Stimulated activated CD4-positive, alpha-beta T cell treated with anti-CD3 and anti-CD28 coated beads, Interleukin-4, amount 100 ng/mL, for 48 hours (primary cell): ENCODE data around the gene C13orf46.

Experiments
- DNase-seq, 2 donors: peaks; one replicate each; pipeline ENCODE4 v3.0.0-alpha.2; 2020; ENCODE audit warnings: low read depth in 2 of 2

The C13orf46 gene

DNA sequence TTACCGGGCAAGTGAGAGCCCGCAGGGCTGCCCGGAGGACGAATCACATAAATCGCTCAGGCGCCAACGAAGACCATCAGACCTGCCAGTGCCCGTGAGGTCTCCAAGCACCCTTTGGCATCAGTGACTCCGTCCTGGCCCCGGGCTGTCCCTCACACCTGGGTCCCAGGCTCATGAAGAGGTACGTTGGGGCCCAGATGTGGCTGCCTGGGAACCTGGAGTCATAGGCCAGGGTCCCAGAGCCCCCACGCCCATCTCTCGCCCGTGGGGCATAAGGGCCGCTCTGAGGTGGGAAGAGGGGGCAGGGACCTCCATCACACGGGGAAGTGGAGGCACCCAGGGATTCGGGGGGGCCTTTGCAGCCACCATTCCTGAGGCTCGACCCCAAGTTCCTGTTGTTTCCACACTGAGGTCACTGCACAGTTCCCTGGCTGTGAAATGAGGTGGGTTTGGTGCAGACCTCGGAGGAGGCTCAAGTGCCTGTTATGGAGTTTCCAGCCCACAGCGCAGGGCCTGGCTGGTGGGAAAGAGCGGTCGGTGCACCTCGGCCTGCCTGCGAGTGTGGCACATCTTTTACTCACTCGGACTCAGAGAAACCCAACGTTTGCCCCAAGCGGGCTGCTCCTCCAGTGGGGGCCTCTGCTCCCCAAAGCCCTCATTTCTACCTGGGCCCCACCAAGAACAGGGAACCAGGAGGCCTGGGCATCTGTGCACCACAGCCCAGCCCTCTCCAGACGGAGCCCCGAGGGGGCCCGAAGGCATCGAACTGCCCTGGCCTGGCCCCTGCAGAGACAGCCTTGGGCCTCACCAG is 35.9 kb upstream of the C13orf46 start:
- no peak for DNase-seq

DNA sequence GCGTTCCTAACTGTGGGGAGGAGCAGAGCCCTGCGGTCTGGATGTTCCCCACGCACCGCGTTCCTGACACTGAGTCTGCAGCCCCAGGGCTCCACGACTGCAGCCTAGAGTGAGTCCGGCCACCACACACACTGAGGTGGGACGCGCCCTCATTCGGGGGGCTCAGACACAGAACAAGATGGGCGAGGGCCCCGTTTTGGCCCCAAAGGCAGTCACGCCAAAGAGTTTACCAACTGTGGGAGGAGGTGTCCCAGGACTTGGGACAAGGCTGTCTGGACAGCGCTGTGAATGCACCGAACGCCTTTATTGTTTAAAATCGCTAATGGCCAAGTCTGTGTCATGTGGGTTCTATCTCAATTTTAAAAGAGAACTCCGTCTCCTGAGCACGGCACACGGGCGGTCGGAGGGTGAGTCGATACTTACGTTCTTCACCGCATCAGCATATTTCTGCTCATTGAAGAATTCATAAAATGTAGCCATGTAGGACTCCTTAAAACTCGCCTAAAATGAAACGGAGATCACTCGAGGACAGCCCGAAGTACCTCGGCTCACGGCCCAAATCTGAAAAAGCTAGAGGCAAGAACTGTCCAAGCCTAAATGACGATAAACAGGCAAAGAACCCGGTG is 35.2 kb upstream of the C13orf46 start:
- no peak for DNase-seq

DNA sequence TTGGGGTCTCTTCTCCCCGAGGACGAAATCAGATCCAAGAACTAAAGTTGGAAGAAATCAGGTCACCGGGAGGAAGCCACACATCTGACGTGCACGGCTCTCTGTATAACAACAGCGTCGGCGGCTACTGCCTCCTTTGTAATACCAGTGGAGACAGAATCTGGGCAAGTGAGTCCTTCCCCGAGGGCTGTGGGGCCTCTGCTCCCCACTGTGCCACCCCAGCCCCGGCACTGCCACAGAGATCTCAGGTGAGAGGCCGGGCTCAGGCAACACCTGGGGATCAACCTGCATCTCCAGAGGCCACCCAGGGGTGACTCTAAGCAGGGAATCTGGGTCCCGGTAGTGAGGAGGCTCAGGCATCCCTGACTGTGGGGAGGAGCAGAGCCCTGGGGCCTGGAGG is 33.7 kb upstream of the C13orf46 start:
- no peak for DNase-seq

DNA sequence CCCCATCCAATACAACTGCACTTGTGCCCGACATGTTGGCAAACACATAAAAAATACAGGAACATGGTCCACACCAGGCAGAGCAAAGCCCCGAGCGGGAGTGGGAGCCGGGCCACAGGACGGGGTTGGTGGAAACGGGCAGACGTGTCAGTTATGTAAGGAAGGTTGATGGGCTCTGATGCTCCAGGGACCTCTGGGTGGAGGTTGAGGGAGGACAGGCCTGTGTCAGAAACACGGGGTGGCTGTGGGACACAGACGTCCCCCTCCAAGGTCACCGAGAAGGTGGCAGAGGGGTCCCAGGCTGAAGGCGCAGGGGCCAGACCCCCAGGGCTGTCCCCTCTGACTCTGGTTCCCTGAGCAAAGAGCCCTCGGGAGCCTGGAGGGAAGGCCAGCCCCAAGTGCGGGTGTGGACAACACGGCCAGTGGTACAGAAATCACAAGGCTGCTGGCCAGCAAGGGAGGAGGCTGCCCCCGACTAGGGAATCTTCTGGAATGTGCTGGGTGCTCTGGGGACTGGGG is 31.4 kb upstream of the C13orf46 start:
- no peak for DNase-seq

DNA sequence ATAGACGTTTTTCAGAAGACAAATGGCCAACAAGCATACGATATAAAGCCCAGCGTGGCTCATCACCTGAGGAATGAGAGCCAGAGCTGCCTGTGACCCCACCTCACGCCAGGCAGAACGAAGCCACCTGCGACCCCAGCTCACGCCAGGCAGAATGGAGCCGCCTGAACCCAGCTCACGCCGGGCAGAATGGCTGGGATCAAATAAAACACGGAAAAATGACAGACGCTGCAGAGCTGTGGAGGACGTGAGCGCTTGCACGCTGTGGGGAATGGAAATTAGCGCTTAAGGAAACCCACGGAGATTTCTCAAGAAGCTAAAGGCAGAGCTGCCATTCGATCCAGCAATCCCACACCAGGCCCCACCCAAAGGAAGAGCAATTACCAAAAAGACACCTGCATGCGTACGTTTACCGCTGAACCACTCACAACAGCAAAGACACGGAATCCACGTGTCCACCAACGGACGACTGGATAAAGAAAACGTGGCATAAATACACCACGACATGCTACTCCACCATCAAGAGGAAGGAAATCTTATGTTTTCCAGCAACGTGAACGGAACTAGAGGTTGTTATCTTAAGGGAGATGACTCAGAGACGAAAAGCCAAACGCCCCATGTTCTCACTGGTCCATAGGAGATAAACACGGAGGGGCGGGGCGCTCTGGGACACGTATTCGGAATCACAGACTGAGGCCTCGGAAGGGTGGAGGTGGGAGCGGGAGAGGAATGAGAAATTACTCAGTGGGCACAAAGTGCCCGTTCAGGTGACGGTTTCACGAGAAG is 30.7 kb upstream of the C13orf46 start:
- no peak for DNase-seq

DNA sequence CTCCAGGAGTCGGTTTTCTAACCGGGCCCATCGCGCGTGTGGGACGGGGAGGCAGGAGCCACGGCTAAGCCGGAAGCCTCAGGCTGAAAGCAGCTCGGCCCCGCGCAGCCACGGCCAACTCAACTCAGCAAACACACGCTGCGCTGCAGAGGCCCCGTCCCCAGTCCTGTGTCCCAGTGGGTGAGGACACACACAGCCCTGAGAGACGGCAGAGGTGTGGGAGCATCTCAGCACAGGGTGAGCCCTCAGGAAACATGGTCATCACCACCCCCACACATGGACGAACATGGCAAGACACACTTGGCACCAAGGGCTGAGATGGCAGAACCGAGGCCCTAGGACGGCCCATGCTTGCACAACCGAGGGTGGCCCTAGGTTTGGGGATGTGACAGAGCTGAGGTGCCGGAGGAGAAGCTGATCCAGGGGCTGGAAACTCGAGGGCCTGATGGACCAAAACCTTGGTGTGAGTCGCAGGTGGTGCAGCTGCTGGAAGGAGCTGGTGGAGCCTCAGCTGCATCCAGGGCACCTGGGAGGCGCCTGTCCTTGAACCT is 29.0 kb upstream of the C13orf46 start:
- DNase-seq: no peak

DNA sequence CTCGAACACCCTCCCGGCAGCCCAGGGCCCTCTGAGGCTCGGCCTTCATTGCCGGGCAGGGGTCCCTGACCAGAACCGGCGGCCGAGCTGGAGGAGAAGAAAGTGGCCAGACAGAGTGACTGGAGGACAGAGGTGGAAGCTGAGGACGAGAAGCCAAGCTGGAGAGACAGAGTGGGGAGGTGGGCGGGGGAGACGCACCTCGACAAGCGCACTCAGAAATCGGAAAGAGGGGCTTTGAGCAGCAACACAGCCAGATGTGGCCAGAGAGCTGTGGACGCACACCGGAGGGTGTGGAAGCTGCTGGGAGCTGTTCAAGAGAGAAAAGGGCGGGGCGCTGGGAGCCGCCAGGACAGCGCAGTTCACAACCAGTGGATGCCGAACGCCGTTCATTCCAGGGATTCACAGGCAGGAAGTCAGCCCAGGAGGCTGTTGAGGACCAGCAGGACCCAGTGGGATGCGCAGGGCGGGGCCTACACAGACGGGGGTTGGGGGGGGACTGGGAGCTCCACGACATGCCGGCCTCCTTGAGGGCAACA is 28.2 kb upstream of the C13orf46 start:
- no peak for DNase-seq

DNA sequence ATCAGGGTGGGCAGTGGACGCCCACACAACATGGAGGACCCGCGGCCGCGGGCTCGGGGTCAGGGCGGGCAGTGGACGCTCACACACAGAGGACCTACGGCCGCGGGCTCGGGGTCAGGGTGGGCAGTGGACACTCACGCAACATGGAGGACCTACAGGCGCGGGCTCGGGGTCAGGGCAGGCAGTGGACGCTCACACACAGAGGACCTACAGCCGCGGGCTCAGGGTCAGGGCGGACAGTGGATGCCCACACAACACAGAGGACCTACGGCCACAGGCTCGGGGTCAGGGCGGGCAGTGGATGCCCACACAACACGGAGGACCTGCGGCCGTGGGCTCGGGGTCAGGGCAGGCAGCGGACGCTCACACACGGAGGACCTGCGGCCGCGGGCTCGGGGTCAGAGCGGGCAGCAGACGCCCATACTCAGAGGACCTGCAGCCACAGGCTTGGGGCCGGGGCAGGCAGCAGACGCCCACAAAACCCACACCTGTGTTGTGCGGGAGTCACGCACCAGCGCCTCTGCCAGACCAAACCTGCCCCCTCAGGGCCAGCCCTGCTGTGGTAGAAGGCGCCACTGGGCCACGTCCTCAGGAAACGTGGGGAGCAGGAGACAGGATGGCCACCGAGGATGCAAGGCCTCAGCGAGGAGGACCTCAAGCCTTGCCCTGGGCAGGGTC is 27.6 kb upstream of the C13orf46 start:
- DNase-seq: no peak

DNA sequence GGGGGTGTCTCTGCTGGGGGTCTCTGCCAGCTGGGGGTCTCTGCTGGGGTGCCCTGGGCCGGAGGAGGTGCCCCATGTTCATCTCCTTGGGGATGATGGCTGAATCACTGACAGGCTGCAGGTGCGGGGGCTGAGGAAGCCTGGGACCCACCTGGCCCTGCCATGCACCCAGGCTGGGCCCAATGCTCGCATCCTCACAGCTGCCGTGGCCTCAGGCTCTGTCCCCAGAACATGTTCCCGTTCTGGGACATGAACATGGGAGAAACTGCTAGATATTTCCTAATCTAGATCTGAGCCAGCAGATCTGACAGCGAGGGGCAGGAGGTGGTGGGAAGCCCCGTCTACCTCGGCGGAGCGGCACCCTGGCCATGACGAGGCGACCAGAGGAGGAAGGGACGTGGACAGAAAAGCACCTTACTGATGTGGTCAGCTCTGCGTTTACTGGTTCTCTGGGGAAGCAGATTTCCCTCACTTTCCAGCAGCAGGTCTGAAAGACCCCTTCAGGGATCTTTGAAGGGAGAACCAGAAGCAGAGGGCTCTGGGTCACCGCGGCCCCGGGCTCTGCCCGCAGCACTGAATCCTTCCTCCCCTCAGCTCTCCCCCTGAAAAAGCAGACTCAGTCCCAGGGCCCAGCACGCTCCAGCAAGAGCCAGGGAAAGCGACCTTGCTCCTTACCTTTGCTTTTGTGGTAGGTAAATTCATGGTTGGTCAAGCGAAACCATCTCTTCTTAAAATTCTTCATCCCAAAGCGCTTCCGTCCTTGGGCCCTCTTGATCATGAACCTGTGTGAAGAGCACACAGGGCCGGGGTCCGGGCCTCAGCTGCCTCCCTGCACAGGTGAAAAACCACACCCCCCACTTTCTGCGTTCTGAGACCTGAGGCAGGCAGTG is 26.5 kb upstream of the C13orf46 start:
- DNase-seq: no peak

DNA sequence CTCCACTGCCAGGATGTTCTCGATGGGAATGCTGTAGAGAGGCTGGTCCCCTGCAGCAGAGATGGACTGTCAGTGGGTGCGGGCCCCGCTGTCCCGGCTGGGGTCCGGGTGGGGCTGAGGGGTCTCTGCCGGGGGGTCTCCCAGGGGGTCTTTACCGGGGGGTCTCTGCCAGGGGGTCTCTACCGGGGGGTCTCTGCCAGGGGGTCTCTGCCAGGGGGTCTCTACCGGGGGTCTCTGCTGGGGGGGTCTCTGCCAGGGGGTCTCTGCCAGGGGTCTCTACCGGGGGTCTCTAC is 25.7 kb upstream of the C13orf46 start:
- no peak for DNase-seq

DNA sequence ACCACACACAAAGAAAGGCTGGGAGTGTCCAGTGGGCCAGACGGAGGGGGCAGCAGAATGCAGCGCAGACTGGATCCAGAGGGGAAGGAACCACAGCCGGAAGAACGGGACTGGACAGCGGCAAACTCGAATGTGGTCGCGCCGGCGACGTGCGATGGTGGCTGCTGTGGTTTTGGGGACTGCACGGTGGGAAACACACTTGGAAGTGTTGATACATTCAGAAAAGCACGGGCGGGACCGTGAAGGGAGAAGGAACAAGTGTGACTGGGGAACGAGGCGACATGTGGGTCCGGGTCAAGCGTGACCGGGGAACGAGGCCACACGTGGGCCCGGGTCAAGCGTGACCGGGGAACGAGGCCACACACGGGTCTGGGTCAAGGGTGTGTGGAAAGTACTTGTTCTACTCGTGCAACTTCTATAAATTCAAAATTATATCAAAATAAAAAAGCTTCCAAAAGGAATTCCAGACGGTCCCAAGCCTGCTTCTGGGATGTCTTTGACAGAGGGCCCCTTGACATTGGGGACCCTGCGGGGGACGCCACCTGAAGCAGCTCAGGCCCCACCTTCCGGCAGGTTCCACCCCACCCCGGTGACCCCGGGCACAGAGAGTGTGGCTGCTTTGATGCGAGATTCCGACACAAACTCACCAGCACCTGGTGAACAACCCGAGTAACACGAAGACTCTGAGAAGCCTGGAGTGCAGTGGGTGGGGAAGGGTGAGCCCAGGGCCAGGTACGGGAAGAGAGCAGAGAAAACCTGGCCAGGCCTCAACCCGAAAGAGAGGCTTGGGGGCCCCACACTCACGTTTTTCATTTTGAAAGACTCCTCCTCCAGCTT is 25.1 kb upstream of the C13orf46 start:
- no peak for DNase-seq

DNA sequence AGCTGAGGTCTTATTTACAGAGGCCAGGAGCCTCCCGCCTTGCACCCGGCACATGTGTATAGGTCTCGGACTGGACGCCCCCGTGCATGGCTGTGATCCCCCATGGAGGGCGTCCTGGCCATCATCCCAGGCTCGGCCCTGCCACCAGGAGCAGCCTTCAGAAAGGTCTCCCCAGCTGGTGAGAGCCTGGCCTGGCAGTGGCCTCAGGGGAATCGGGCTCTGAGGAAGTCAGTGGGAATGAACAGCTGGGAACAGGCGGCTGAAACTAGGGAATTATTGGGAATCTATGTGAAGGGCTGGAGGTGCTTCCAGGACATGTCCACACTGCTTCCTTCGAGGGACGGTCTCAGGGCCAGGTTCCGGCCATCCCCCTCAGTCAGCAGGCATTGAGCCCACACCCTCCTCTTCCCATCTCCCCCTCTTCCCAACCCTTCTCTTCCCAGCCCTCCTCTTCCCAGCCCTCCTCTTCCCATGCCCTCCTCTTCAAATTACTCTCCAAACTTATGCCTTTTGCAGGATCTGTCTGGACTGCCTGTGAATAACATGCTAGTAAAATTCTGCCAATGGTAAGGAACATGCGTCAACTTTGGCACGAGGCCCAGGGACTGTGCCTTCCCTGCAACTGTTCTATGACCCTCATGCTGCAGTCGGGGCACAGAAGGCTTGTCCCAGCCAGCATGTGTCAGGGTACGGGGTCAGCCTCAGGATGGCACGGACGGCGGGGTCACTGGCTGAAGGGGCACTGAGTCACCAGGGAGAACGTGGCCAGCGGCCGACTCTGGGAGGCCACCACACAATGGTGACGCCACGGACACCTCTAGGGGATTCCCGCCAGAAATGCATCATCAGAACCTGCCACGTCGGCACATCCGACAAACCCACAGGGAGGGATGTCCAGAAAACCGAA is 24.2 kb upstream of the C13orf46 start:
- no peak for DNase-seq

DNA sequence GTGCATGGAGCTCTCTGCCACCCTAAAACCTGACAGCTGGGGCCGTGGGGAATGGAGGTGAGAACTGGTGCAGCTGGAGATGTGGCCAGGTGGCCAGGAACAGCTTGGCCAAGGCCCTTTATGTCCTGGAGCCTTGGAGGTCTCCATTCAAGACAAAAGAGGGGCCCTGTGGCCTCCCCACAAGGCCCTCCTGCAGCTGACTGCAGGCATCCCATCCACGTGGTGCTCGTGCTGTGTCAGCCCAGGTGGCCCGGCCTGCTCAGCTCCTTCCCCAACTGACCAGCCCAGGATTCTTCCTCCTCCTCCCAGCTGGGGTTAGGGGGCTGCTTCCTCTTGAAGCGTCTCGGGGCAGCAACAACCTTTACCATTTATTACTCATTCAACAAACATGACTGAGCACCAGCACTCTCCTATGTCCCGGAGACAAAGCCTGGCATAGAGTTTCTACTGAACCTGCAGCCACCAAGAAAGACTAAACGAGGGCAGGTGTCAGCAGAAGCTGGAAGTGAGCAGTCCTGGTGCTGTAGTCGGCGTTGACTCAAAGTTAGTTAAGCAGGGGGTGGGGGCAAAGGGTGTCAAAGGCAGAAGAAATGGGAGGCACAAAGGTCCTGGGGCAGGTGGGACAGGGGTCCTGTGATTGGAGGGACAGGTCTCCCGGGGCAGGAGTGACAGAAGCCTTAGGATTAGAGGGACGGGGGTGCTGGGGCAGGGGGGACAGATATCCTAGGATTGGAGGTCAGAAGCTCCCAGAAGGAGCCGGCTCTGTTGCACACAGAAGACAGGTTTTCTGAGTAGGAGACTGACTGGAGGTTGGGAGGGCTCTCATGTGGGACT is 23.3 kb upstream of the C13orf46 start:
- no peak for DNase-seq

DNA sequence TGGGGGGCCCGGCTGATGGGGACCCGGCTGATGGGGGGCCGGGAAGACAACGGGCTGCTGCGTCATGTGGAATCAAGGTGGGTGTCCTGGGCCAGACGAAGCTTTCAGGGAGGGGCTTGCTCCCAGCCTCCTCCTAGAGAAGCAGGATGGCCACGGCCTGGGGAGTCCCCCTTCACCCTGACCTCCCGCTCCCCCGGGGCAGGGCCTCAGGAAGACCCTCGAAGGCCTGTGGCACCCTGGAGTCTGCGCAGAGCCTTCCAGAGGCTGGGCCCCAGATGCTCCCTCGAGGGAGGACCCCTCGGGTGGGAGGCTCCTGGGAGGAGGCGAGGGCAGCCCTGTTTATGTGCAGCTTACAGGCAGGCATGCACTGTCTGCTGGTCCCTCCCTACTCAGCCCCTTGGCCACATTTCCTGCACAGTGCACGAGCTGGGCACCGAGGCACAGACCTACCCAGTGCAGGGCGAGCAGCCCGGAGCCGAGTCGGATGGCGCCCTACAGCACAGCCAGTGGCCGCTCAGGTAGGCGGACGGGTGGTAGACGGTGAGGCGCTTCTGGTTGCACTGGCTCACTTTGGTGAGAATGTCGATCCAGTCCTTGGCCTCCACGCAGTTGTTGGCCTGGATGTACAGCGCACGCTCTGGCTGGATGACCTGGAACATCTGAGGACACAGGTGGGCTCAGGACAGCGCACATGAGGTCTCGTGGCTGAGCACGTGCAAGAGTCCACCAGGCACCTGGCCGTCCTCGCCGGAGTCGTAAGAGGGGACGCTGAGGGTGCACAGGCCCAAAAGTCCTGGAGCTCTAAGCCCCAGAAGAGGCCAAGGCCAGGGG is 22.4 kb upstream of the C13orf46 start:
- DNase-seq: no peak

DNA sequence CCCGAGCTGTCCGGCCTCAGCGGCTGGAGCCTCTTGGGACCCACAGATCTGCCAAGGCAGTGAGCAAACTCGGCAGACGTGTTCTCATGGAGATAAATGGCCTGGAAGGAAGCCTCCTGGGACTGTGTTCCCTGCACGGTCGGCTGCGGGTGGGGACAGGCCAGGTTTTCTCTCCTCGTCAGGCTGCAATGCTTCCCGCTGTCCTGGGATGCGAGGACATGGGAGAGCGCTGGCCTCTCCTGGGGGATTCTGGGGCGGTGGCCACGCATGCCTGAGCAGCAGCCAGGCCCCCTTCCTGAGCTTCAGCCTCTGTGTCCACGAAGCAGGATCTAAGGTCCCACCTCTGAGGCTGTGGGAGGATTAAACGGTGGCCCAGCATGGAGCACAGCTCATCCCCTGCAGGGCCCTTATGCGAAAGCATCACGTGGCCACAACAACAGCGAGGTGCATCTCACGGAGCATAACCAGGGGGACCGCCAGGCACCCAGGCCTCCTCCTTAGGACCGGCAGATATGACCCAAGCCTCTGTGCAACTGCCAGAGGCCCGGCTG is 21.2 kb upstream of the C13orf46 start:
- DNase-seq: no peak

DNA sequence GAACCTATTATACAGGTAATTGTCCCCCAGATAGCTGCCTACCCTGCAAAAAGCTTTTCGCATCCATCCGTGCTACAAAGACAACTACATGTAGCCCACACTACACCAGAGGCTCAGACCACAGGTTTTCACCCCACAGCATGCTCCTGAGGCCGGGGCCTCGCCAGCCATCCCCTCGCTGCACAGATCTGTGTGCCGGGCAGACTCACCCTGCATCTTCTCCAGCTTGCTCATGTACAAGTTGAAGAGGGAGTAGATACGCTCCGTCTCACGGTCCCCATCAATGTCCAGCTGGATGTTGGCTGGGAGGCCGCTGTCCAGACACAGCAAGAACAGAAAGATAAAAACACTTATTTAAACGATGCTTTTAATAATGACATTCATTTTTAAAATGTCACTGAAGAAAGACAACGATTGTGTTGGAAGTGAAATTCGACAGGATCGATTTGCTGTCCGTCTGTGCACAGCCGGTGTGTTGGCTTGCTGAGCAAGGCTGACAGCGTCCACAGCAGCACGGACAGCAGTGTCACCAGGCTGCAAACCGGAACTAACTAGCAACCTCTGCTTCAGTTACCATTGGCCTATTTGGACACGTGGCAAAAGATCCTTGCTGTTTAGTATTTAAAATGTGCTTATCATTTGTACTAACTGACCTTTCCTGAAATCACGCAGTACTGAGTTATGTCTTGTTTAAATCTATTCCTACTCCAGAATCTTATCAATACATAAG is 18.6 kb upstream of the C13orf46 start:
- DNase-seq: no peak
